Islet of Langerhans (tissue), 1 donor: Measurements from ENCODE around the gene BBS4.

ENCODE experiments used
- FAIRE-seq: peaks from one replicate; lab custom pipeline; 2011; peaks lifted over from hg19 to GRCh38; lab: Jason Lieb, UNC

The BBS4 gene

GRCh38 chr15:72766025-72766424 is 80.0 kb downstream of the BBS4 start:
- no peak for FAIRE-seq

GRCh38 chr15:72766780-72767179 is 80.8 kb downstream of the BBS4 start:
- FAIRE-seq: no peak

- FAIRE-seq: no peak
Measured at GRCh38 chr15:72770673-72771328, 84.8 kb downstream of the BBS4 start.

GRCh38 chr15:72771329-72771725 is 85.3 kb downstream of the BBS4 start:
- no peak for FAIRE-seq

- no peak for FAIRE-seq
Measured at GRCh38 chr15:72774696-72775383, 88.8 kb downstream of the BBS4 start.

GRCh38 chr15:72778796-72779195 is 92.8 kb downstream of the BBS4 start:
- FAIRE-seq: no peak

- no peak for FAIRE-seq
Measured at GRCh38 chr15:72781631-72782030, 95.6 kb downstream of the BBS4 start.

- no peak for FAIRE-seq
Measured at GRCh38 chr15:72782274-72783003, 96.4 kb downstream of the BBS4 start.

GRCh38 chr15:72783004-72783639 is 97.1 kb downstream of the BBS4 start:
- FAIRE-seq: no peak

GRCh38 chr15:72783640-72784455 is 97.8 kb downstream of the BBS4 start, which contains the start of gene ADPGK:
Gene ADPGK (minus strand): TSS chr15:72783758. CDS start chr15:72783691, 67 bp downstream.
- FAIRE-seq: peak; percentile 81

- no peak for FAIRE-seq
Measured at GRCh38 chr15:72784456-72784876, 98.5 kb downstream of the BBS4 start.

GRCh38 chr15:72785432-72785831 is 99.4 kb downstream of the BBS4 start:
- no peak for FAIRE-seq

- no peak for FAIRE-seq
Measured at GRCh38 chr15:72785841-72786240, 99.8 kb downstream of the BBS4 start.

- FAIRE-seq: no peak
Measured at GRCh38 chr15:72786242-72786641, 100.2 kb downstream of the BBS4 start.

GRCh38 chr15:72786676-72787345 is 100.8 kb downstream of the BBS4 start:
- FAIRE-seq: no peak

GRCh38 chr15:72787526-72787925 is 101.5 kb downstream of the BBS4 start:
- FAIRE-seq: no peak
